NCI-H69 (cell line): ENCODE data around the gene FAM229B.
"Not testable (repeated sequence)": the region's sequence is repeated elsewhere in the genome, so short reads cannot be mapped to it uniquely, and the experiment has no call there.

Experiments used
- DNase-seq: peaks from one replicate; lab custom pipeline; 2025; lab: John Stamatoyannopoulos, UW

The FAM229B gene

DNA sequence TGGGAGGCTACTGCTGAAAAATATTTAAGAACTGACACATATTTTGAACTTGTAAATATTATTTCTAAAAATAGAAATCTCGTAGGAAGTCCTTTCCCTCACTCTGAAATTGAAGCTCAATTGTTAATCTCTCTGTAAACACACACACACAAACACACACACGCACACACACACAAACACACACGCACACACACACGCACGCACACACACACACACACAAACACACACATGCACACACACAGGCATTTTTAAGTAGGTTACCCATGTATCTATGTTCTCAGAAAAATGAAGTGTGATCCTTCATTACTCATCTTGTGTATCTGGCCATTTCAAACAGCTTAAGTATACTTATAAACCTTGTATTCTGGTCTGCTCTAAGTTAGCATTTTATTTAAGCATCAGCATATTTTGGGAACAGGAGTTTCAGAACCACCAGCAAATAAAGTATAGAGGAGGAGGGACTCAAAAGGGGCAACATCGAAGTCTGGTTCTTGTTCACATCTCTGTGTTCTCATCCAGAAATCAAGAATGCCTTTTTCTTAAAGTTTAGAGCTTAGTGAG, 21.9 kb upstream of the FAM229B start:
- no peak for DNase-seq

DNA sequence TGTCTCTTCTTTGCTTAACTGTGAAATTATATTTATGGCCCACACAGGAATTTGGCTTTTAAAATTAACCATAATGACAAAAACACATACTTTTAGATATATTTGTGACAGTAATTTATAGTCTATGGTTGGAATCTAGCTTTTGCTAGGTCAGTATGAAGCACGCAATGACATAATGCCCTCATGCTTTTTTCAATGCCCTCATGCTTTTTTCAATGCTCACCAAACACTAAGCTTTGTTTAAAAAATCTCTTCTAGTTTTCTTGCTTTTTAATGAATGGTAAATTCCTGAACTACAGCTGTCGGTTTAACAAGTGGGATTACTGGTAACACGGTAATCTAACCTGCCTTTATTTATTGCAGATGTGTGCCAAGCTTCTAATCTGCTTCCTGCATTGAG, 20.8 kb upstream of the FAM229B start:
- DNase-seq = no peak

DNA sequence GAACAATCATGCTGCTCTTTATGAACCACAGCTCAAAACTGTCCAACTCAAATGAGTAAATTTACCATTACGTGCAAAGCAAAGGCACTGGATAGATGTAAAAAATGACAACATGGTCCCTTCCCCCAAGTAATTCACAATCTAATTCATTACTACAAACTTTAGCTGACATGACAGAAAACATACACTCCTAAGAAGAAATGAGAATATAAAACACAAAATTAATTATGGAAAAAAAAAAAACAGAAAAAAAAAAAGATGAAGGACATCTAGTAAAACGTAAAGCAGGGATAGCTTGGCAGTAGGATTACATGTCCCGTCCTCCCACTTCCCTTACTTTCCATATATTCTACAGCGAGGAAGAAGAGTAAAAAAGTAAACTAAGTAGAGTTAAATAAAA, 5.8 kb upstream of the FAM229B start:
- no peak for DNase-seq

DNA sequence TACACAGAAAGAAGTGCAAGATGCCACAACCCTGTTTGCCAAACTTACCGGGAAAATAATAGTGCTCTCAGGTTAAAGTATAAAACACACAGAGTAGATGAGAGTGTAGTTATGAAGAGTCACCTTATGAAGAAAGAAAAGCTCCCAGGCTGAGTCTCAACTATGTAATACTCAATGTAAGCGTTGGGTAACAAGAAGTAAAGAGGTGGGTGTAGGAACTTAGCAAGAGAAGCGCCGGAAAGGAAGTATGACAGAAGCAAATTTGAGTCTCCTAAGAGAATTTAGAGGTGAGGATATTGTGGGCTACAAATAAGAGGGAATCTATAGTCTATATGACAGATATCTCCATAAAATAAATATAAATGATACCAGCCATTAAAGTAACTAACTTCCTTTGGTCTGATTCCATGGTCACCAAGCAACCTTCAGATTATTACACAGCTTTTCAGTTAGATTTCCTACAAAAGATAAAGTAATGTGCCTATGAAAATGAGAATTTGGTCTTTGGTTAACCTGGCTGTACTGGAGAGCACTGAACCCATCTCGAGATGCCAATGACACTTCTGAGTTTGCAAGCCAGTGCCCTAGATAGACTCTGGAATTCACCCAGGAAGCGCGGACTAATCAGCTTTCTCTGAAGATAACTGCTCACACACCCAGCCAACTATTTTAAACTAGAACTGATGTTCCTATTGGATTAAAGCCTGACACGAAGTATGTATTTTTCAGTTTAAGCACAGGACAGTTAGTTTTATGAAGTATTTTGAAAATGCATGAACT, 1.9 kb upstream of the FAM229B start:
- no peak for DNase-seq

DNA sequence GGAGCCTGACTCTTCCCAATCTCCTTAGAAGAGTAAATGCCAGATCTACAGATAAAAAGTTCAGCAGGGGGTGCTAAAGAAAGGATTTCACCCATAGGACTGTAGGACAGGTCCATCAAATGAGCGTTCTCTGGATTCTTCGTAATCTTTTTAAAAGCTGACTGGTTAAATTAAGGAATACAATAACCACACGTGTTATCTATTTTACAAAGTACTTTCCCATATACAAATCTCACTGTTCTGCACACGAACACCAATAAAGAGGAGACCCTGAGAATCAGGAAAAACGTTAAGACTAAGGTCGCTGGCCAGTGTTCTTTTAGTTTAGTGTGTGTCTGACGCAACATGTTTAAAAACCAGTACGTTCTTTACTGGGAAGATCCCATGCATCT, 651 bp upstream of the FAM229B start:
- peak; percentile 60 for DNase-seq

DNA sequence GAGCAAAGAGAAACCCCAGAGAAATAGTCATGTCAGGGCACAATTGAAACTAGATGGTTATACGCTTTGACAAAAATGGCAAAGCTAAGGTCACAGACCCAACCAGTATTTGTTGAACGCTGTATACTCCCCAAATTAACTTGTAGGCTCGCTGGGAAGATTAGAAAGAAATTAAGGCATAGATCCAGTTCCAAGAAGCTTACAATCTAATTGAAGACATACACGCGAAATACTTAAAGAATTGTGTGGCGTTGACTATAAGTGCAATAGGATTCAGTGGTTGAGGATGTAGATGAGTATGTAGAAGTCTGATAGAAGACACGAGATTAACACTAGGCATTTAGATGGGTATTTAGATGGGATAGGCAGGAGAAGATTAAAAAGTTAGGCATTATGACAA, 525 bp downstream of the FAM229B start:
- no peak for DNase-seq

DNA sequence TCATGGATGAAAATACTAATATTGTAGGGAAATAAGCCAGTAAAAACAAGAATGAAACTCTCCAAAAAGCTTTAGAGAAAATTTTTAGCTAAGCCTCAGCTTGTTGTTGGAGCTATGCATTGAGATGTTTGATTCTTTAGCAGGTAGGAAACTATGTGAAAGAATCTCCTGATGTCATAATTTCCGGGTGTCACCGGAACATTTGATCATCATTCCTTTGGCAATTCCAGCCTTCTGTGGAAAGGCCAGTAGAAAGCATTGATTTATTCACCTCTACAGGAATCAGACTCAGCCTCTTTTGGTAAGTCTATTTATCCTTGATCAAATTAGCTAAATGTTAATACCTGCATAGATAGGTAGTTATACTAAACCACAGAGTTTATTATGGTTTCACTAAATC, 9.5 kb downstream of the FAM229B start:
- DNase-seq = no peak

DNA sequence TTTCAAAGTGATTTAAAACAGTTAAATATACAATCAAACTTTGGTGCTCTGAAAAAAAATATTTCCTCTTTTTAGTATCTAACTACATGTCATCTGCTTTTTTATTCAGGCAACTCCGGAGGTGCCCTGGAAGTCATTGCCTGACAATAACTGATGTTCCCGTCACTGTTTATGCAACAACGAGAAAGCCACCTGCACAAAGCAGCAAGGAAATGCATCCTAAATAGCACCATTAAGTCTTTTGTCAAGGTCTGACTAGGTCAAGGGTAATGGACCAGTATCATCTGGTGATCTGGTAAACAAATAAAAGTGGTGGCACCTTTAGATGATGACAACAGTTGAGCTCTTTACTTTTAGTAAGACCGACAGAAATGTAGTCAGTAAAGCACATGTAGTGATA, 13.2 kb downstream of the FAM229B start:
- no peak for DNase-seq

DNA sequence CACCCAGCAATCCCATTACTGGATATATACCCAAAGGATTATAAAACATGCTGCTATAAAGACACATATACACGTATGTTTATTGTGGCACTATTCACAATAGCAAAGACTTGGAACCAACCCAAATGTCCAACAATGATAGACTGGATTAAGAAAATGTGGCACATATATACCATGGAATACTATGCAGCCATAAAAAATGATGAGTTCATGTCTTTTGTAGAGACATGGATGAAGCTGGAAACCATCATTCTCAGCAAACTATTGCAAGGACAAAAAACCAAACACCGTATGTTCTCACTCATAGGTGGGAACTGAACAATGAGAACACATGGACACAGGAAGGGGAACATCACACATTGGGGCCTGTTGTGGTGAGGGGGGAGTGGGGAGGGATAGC, 18.6 kb downstream of the FAM229B start:
- not testable (repeated sequence) for DNase-seq

DNA sequence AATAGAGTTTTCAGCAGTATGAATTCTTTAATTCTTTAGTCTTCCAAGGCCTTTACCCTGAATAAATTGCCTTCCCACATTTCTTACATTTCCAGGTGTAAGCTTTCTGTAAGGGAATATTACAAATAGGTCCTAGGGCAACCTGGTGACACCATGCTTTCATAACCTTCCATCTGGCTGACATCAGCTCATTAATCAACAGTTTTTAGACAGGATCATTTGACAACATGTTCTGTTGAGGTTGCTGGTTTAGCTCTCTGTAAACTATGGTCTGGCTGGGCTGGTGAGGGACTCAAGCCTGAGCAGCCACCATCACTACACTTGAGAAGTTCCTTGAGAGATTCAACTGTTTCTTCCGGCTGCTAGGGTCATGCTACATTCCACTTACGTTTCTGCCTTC, 19.2 kb downstream of the FAM229B start:
- DNase-seq = no peak

DNA sequence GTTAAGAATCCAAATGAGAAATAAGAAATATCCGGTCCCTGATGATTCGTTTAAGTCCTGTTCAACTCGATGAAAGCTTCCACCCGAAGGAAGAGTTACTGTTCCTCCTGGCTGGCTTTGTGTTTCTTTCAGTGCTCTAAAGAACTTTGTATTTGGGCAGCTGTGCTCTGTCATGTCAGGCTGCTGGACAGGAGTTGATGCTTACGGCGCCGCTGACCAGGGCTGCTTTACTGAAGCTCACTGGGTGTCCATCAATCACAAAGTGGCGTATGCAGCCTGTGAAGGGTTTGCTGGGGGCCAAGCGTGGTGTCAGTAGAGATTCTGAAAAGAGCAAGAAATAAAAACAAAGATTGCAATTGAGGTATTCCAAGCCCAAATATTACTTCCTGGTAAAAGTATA, 21.9 kb downstream of the FAM229B start:
- DNase-seq = no peak

DNA sequence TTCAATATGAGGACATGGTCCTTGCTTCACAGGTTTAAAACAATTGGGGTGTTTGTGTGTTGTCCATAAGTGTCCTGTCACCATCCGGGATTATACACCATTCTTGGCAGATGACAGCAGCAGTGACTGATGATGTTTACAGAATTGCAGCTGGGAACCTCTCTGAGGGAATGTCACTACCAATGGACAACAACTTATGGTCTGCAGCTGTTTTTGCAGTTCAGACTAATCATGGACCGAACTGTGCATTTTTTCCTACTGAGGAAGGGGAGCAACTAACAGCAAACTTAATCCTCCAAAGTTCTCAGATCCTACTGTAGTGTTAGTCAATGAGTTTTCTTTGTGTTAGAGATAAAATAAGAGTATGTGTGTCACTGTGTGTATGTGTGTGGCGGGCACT, 26.0 kb downstream of the FAM229B start:
- DNase-seq = no peak

DNA sequence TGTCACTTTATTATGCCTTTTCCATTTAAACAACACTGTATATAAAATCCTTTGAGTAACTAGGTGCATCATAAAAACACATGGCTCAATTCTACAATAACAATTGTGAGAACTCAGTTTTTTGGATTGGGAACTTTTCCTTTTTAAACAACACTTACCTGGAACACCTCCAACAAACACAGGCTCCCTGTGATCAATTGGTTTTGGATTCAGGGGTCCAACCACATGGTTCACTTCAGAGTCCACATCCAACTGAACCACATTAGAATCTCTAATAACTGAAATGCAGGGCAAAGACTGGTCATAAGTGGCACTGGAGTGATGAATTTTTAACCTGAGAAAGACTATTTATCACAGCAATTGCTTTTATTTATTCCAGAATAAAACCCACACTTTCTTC, 26.5 kb downstream of the FAM229B start:
- DNase-seq = no peak

DNA sequence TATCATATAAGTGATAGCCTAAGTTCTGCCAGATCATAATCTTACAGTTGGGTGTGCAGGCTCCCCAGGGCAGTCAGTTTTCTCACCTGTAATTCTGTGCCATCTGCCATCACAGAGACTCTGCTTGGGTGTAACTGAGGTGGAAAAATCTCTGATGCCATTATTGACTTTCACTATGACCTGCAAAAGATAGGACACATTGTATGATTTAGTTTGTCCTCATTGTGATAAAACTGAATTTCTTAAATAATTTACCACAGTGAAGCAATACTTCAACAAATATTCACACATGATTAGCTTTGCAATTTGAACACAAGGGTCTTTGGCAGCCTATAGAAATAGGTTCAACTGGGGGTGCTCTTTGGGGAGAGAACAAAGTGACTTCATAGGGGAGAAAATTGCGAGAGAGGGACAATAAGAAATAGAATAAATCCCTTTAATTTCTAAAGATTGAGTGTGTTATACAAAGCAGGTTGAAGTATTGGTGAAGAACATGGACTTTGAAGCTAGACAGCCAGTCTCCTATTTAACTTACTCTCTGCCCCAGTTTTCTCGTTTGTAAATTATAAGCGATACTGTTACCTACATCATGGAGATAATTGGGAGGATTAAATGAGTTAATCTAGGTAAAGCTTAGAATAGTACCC, 27.3 kb downstream of the FAM229B start:
- DNase-seq = peak; percentile 7

DNA sequence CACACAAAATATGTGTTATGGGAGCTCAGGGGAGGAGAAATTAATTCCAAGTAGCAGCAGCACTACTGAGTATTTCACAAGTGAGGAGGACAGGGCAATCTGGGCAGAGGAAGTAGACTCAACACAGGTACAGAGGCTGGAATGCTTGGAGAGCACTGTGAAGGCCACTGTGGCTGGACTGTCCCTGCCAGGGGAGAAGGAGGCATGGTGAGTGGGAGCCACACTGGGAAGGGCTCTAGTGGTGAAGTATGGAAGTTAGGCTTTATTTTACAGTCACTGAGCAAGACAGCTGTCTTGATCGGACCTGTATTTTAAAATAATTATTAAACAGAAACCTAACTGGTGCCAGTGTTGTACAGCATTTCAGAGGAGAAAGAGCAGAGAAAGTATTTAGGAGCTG, 28.8 kb downstream of the FAM229B start:
- DNase-seq = no peak

DNA sequence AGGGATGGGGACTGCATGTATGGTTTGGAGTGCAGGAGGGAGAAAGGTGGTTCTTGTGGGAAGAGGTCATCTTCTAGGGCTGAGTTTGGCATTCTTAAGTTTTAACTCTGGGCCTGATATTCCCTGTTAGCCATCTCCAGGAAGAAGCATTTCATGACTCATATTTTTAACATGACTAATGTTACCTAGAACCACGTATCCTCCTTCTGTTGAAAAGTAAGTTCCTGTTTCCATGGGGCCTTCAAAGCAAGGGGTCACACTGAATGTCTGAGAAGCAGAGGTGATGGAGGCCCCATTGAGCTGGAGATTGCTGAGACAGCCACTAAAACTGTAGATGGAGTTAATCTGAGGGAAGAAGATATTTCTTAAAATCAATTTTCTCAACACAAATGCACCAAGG, 30.2 kb downstream of the FAM229B start:
- DNase-seq = no peak

DNA sequence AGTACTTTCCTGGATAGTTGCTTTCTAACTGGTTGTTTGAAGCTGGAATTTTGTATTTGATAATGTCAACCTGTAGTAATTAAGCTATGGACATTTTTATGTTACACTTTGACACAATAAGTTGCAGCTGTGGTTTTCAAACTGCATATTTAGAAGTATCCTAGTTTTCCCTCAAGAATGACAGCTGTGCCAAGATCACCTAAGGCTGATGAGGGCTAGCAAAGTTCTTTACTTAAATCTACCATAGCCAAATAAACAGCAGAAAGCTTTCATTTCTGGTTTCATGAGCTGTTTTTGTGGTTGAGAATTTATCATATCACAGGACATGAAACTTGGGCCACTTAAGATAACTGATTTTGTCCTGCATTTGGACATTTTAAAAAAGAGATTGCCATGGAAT, 30.6 kb downstream of the FAM229B start:
- DNase-seq = no peak

DNA sequence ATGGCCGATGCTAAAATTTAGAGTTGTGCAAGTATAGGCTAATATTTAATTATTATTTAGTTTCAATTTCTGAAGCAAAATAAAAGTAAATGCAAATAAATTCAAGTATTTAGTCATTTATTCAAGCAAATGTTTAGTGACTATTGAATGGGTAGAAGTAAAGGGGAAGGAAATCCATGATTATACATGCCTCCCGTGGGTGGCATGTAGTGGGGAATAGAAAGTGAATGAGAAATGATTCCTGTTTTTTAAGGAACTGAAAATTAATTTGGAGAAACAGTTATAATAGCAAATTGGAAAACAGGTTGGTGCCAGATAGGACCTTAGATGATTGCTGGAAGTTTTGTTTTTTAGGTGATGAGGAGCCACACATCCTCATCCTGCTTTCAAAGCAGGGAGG, 35.4 kb downstream of the FAM229B start:
- DNase-seq = no peak

DNA sequence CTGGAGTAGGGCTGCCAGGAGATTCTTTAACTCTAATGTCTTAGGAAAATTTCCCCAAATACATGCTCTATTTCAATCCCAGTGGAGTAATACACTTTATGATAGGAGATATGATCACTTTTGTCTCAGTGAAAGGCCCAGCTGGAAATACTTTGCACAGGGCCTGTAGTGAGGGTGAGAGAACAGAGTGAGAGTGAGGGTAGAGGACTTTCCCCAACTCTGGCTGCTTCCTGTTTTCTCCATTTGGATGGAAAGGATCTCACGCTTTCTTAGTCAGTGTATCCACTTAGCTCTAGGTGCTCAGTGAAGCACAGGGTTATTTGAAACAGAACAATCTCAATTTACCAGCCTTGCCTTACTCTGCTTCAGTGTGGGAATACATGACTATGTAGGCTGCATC, 36.6 kb downstream of the FAM229B start:
- DNase-seq = no peak

DNA sequence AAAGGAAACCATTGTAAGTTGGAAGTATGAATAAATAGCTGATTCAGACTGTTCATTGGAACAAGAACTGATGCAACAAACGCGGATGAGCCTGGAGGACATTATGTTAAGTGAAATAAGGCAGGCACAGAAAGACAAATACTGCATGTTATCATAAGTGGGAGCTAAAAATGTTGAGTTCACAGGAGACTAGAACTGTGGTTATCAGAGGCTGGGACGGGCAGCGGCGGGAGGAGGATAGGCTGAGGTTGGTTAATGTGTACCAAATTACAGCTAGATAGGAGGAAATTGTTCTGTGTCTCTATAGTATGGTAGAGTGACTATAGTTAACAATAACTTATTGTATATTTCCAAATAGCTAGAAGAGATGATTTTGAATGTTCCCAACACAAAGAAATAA, 40.8 kb downstream of the FAM229B start:
- DNase-seq = no peak

DNA sequence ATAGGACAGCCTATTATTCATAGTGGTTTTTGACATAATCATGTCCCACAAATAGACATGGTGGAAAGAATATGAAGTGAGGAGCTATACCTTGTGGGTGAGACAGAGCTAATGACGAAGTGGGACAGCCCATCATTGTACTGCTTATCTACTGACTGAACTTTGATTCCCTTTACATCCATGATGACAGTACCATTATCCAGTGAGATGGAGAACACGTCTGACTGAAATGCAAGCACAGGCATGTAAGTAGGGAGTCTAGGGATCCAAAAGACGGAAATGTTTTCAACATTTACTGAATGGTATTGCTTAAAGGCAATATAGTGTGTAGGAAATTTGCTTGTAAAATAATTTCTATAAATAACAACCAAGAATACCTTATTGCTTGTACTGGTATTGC, 43.5 kb downstream of the FAM229B start:
- DNase-seq = no peak

DNA sequence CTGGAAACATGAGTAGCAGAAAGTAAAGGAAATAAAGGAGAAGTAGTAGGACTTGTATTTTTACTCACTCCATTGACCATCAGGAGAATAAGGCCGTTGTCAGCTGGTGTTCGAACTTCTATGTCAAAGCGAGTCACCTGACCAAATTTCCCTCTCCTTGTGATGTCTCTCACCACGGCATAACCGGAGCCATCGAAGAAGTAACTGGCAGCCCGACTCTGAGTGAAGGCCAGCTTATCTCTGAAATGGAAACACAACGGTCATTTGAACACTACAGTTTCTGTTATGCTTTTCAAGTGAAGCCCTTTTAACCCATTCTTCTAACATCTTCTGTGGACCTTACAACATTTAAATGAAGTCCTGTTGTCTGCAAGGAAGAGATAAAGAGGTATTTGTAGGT, 51.7 kb downstream of the FAM229B start:
- DNase-seq = no peak

DNA sequence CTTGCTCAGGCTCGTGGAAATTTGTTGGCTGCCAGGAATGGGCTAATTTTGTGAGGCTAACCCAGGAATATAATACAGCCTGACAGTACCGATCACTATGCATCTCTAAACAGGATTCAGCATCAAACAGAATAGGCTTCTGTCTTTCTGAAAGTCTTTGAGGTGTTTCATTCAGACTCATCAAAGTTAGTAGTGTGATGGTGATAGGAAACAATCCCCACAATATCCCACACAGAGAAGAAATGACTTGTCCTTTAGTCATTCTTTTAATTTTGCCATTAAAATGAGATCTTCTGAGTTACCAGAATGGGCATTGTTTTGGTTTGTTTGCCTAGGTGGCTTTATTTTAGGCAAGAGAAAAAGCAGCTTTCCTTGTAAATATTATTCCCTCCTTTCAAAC, 54.3 kb downstream of the FAM229B start:
- DNase-seq = no peak
